Prostate gland (tissue), 2 donors: ENCODE results near the gene TRIM49B.
"Not testable (repeated sequence)": the region's sequence is repeated elsewhere in the genome, so short reads cannot be mapped to it uniquely, and the experiment has no call there.

Source experiments
- POLR2AphosphoS5 ChIP-seq: sonication (generic); formaldehyde crosslinking; IDR thresholded peaks from one replicate; pipeline ENCODE4 v1.6.1; 2017; ENCODE audit warnings: antibody characterized with exemption
- TF ChIP-seq, protein P1 (sequence below), 4 experiments: fragments of 200-600 bp in 2 of 4; fragments of 450-650 bp in 2 of 4; sonication (generic) in 2 of 4; IDR thresholded peaks; 1 replicate in 3 of 4; 2 replicates in 1 of 4; pipeline ENCODE4 v1.5.1; 2016 to 2019; ENCODE audit warnings: antibody characterized with exemption in 4 of 4, mild to moderate bottlenecking in 2 of 4, moderate library complexity in 2 of 4

DNA sequence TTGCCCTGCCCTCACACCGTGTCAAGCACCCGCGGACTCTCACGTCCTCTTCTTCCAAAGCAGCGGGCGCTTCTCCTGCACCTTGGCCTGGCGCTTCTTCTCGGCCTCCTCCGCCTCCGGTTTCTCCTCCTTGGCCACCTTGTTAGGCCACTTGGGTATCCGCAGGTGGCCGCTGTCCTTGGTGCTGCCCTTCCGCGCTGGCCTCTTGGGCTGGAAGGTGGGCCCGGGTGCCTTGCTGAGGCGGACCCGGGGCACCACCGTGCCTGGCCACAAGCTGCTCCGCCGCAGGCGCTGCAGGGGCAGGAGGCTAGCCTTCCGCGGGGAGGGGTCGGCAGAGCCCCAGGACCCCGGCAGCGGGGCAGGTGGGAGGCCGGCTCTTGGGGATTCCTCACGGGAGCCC lies 19.6 kb downstream of the TRIM49B start:
- TF ChIP-seq POLR2AphosphoS5: not testable (repeated sequence)
- TF ChIP-seq, protein P1, sequence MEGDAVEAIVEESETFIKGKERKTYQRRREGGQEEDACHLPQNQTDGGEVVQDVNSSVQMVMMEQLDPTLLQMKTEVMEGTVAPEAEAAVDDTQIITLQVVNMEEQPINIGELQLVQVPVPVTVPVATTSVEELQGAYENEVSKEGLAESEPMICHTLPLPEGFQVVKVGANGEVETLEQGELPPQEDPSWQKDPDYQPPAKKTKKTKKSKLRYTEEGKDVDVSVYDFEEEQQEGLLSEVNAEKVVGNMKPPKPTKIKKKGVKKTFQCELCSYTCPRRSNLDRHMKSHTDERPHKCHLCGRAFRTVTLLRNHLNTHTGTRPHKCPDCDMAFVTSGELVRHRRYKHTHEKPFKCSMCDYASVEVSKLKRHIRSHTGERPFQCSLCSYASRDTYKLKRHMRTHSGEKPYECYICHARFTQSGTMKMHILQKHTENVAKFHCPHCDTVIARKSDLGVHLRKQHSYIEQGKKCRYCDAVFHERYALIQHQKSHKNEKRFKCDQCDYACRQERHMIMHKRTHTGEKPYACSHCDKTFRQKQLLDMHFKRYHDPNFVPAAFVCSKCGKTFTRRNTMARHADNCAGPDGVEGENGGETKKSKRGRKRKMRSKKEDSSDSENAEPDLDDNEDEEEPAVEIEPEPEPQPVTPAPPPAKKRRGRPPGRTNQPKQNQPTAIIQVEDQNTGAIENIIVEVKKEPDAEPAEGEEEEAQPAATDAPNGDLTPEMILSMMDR (IDR thresholded peaks at IDR 0.05): not testable (repeated sequence)
